GM19099 (cell line): ENCODE measurements around the gene AARS2.

ENCODE experiments used
- POLR2A ChIP-seq: IDR thresholded peaks from 3 replicates; pipeline ENCODE4 v1.6.1; 2011; ENCODE audit warnings: low read depth; ENCODE audit not compliant: insufficient read length; ENCODE audit errors: extremely low read depth

Gene AARS2

GRCh38 chr6:44289726-44290260 is 23.4 kb downstream of the AARS2 start:
- no peak for TF ChIP-seq POLR2A

GRCh38 chr6:44286747-44287146 is 26.4 kb downstream of the AARS2 start:
- TF ChIP-seq POLR2A, result no peak

- no peak for TF ChIP-seq POLR2A
These were observed 26.9 kb downstream of the AARS2 start for GRCh38 chr6:44286285-44286565.

- no peak for TF ChIP-seq POLR2A
These were observed 27.4 kb downstream of the AARS2 start for GRCh38 chr6:44285552-44286284.

- no peak for TF ChIP-seq POLR2A
These were observed 28.3 kb downstream of the AARS2 start for GRCh38 chr6:44284867-44285266.

- TF ChIP-seq POLR2A, result no peak
These were observed 29.0 kb downstream of the AARS2 start for GRCh38 chr6:44284121-44284520.

- no peak for TF ChIP-seq POLR2A
These were observed 34.1 kb downstream of the AARS2 start for GRCh38 chr6:44278774-44279697.

- no peak for TF ChIP-seq POLR2A
These were observed 34.8 kb downstream of the AARS2 start for GRCh38 chr6:44278315-44278714.

GRCh38 chr6:44277763-44278162 is 35.4 kb downstream of the AARS2 start:
- no peak for TF ChIP-seq POLR2A

GRCh38 chr6:44276667-44277640 is 36.2 kb downstream of the AARS2 start:
- no peak for TF ChIP-seq POLR2A

GRCh38 chr6:44275749-44276648 is 37.1 kb downstream of the AARS2 start:
- no peak for TF ChIP-seq POLR2A

- no peak for TF ChIP-seq POLR2A
These were observed 37.8 kb downstream of the AARS2 start for GRCh38 chr6:44275271-44275748.

- no peak for TF ChIP-seq POLR2A
These were observed 39.5 kb downstream of the AARS2 start for GRCh38 chr6:44273617-44274016.

- TF ChIP-seq POLR2A, result no peak
These were observed 40.1 kb downstream of the AARS2 start for GRCh38 chr6:44272999-44273566.

GRCh38 chr6:44272529-44272928 is 40.6 kb downstream of the AARS2 start:
- TF ChIP-seq POLR2A, result no peak
